HG02623 (cell line): ENCODE data around the gene BTAF1.

Source experiments
- ATAC-seq: cut with Tn5 transposase; IDR thresholded peaks from one replicate; pipeline ENCODE4 v1.9.1; 2021; ENCODE audit warnings: moderate library complexity; ENCODE audit not compliant: unreplicated experiment

Gene BTAF1

DNA sequence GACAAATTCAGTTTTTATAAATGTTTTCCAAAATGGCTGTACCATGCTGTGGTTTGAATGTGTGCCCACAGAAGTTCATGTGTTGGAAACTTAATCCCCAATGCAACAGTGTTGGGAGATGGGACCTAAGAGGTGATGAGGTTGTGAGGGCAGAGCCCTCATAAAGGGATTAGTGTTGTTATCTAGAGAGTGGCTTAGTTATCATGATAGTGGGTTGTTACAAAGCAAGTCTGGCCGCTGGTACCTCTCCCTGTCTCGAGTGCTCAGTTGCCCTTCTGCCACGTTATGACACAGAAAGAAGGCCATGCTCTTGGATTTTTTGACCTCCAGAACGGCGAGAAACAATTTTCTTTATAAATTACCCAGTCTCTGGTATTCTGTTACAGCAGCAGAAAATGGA lies 119.0 kb downstream of the BTAF1 start:
- ATAC-seq: no peak

DNA sequence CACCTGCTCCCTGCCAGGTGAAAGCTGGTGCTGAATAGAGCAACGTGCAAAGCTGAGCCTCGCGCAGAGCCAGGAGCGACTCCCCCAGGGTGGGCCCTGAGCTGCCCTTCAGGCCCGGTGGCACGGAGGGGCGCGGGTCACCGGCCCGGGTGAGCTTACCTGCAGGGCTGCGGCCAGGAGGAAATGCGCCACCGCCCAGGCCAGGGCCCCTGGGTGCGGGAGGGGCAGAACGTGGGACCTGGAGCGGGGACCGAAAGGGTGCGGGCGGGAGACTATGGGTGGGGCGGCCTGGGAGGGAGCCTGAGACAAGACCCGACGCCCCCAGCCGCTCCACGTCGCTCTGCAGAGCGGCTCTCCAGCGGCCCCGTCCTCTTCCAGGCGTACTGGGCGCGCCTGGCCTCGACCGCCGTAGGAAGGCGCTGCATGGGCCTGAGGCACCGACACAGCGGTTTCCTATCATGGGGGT lies 122.1 kb downstream of the BTAF1 start:
- no peak for ATAC-seq

DNA sequence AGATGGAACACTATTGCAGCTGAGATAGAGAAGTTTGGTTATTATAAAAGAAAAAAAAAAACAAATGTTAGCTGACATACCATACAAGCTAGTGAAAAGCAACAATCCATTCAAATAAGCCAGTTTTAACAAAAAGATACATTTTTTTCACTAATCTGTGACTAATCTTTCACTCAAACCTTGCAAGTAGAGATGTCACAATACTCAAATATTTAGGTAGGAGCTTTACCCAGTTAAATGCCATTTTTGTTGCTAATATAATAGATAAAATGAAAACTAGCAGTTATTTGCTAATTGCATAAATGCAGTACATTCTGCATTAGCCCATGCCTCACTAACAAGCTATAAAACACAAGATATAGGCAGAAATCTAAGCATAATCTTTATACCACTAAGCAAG lies 123.6 kb downstream of the BTAF1 start:
- no peak for ATAC-seq

DNA sequence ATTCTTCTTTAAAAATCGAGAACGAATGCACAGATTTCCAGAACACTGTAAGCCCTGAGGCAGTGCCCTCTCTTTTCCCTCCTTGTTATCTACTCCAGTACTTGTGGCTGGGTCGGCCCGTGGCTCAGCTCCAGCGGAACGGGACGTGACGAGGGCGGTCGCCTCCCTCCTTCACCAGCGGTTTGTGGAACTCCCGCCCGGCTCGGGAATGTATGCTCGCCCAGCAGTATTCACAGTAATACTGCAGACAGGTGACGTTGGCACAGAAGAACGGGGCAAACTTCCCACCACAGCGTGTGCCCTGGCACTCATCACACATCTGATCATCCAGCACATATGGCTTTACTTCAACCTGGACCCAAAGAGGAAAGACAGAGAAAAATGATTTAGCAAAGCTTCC lies 128.5 kb downstream of the BTAF1 start:
- no peak for ATAC-seq

DNA sequence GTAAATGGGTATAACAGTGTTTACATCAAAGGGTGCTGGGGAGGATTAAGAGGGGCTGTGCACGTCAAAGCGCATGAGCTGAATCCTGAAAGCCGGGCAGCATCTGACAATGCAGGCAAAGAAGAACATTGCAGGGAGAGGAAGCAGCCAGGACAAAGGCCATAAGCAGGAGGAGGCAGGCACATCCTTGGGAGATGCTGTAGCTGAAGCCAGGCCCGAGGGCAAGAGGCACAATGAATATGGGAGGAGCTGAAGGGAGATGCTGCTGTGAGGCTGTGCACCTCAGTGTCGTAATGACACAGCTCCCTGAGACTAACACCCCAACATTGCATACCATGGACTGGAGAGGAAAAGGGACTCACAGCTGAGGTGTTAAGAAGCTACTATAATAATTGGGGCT lies 129.2 kb downstream of the BTAF1 start:
- ATAC-seq: no peak

DNA sequence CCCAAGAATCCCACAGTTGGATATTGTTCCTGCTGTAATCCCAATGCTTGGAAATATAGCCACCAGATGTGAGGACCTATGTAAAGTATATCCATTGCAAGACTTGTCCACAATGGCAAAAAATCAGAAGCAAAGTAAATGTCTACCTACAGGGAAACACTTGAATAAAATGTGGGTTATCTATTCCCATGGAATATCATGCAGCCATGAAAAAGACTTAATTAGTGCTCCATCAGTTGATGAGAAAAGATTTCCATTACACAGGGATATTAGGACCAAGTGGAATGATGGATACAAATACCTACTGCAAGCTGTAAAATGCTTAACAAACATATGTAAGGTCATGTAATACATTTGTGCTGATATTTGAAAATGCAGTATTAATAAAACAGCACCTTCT lies 131.2 kb downstream of the BTAF1 start:
- ATAC-seq: no peak

DNA sequence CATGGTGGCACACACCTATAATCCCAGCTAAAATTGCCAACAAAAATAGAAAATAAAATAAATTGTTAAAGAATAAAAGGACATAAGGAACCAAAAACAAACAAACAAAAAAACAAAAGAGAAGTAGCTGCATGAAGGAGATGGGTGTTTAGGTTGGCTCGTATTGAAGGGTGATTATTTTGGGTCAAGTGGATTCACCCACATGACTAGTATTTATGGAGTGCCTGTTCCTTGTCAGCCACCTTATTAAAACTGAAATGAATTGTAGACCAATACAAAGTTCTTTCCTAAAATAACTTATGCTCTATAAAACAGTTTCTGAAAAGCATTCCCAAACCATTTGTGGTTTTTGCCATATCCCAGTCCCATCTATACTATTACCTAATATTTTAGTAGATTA lies 138.7 kb downstream of the BTAF1 start:
- no peak for ATAC-seq

DNA sequence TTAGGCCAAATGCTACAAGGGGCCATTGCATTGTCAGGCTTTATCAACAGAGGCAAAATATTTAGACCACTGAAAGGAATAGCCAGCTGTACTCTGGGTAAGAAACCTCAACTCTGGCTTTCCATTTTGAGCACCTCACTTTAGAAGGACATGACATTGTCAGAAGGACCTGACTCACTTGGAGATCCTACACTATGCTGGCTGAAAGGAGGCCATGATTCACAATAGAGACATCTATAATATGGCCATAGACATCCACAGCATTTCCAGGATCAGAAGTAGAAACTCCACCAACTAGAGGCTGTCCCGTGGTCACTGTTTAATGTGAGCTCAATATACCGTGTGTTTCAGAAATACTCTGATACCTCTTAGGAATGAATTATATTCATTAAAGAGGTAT lies 140.9 kb downstream of the BTAF1 start:
- ATAC-seq: no peak

DNA sequence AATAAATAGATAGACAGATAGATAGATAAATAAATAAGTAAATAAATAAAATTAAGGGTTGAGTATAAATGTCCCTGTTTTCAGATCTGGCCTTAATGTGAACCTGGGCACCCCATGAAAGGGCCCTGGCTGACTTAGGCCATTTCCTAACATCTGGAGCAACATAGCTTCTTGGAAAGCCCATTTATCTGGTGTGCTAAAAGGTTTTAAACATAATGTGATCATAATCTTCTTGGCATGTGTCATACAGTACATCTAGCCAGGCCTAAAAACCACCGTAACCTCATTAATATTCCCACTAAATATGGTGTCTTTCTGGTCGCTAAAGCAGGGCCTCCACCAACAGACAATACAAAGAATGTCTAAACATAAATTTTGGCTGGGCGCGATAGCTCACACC lies 142.8 kb downstream of the BTAF1 start:
- no peak for ATAC-seq

DNA sequence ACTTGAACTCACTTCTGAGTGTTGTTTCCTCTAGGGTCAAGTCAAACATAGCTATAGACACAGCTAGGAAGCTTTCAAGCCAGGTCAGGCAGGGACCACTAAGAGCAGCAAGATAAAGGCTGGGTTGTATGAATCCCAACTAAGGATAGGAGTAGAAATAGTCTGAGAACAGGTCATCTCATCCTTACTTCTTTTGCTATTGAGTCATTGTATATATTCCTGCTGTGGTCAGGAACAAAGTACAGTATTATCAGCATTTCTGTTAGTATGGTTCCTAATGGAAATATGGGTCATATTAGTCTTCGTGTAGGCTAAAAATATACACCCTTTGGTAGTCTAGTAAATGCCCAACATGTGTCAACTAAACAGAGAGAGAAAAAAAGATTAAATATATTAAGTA lies 145.3 kb downstream of the BTAF1 start:
- no peak for ATAC-seq

DNA sequence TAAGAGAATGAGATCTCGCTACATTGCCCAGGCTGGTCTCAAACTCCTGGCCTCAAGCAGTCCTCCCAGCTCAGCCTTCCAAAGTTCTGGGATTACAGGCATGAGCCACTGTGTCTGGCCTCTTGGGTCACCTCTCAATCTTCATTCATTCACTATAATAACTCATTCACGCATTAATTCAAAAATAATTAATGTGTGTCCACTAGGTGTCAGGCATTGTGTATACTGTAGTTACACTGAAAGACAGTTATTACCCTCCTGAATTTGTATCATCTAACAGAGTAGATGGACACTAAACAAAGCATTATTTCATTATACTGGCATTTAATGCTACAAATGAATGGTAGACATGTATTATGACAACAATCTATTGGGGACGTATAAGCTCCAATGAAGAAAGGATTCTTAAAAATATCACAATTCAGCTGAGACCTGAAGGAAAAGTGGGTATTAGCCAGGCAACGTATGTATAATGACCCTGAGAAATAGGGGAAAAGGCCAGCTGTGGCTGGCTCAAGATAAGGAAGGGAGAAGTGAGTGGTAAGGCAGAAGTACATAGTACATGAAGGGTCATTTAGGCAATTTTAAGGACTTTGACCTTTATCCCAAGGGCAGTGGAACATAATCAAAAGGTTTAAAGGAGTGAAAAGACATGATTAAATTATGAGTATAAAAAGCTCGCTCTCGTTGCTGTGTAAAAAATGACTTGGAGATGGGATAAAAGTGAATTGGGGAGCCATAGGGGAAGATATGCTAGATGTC lies 150.7 kb downstream of the BTAF1 start:
- ATAC-seq: no peak

DNA sequence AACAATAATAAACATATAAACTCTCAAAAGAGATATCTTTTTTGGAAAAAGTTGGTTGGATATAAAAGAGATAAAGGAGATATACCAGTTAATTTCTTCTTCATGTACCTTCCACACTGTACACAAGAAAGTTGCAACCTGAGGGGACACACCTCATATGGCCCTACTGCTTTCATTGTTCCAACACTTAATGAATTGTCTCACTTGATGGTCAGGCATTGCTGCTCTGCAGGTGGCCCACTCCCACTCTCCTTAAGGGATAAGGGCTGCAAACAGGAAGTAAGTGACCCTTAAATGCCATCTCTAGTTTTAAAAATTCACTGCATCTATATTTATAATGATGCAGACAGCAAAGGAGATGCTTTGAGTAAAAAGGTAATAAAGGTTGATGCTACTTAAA lies 152.3 kb downstream of the BTAF1 start:
- ATAC-seq: no peak

DNA sequence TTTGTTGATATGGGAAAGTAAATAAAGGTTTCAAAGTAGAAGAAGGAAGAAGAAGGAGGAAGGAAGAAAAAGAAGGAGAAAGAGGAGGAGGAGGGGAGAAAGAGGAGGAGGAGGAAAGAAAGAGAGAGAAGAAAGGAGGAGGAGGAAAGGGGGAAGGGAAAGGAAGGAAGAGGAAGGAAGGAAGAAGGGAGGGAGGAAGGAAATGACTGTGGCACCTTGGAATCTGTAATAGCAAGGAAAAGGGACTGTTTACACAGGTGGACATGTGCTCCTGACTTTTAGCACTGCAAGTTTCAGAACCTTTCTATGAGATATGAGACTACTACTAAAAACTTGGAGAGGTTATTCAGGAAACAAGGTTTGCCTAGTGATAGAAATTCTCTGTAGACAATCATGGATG lies 153.2 kb downstream of the BTAF1 start:
- ATAC-seq: no peak

DNA sequence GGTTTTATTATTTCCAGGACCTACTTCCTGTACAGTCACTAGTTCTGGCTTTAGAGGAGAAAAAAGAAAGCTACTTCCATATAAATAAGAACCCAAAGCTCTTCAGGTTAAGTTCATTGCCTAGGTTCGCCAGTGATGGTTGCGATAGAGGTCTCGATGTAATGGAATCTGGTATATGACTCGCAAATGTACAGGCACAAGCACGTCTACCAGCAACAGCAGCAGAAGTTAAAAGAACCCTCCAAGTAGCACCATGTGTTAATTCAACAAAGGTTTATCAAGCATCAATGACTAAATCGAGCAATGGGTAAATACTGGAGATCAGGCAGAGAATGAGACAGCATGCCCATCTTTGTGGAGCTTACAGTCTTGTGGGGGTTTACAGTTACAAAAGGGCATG lies 155.4 kb downstream of the BTAF1 start:
- ATAC-seq: no peak
